ENCODE measurements around the gene MTMR12.

Gene MTMR12

DNA sequence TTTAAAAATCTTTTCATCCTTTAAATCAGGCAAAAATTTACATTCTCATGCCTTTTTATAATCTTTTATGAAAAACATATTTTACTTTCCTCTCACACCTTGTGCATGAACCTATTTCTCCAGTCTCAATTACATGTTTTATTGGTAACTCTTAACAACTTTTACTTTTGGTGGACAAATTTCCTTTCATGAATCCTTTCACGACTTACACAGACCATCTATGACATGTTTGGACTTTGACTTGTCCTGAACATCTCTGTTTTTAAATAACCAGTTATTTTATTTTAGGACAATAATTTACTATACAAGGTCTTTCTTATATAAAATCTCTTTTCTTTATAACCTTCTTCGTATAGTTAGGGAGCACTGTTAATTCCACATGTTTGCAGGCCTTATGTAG, 26.5 kb upstream of the MTMR12 start:
- Histone ChIP-seq H3K27ac (ENCODE audit: low read depth, low read length) (no peak overlapping the region), H3K4me1 (ENCODE audit: insufficient read depth, low read length) (no peaks in the 10 kb centered on the region), H3K9ac (ENCODE audit: low read length) (no peak overlapping the region), H3K27me3 (ENCODE audit: control insufficient read depth in 1 of 2, insufficient read depth in 2 of 2, low read length in 2 of 2) (no peaks in the 10 kb centered on the region), H3K4me3 (ENCODE audit: low read depth in 1 of 2, low read length in 2 of 2) (no peak overlapping the region), H3K36me3 (ENCODE audit: insufficient read depth, low read length) (no peaks in the 10 kb centered on the region), H3K9me3 (ENCODE audit: low read length) (no peaks in the 10 kb centered on the region)

DNA sequence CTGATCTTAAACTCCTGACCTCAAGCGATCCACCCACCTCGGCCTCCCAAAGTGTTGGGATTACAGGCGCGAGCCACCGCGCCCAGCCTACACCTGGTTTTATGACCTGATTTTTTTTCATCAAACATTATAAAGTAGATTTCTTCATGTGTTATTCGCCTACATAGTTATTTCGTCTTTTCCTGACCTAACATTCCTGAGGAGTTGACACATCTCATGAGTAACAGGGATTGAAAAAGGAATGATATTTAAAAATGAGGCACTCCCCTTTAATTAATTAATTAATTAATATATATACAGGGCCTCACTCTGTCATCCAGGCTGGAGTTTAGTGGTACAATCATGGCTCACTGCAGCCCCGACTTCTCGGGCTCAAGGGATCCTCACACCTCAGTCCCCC, 20.2 kb upstream of the MTMR12 start:
- Histone ChIP-seq H3K4me1 (ENCODE audit: insufficient read depth, low read length) (peaks cover 11% of the 10 kb centered on the region), H3K4me3 (ENCODE audit: low read depth in 1 of 2, low read length in 2 of 2) (no peak overlapping the region), H3K27me3 (ENCODE audit: control insufficient read depth in 1 of 2, insufficient read depth in 2 of 2, low read length in 2 of 2) (no peaks in the 10 kb centered on the region), H3K9ac (ENCODE audit: low read length) (no peak overlapping the region), H3K27ac (ENCODE audit: low read depth, low read length) (no peak overlapping the region), H3K9me3 (ENCODE audit: low read length) (no peaks in the 10 kb centered on the region), H3K36me3 (ENCODE audit: insufficient read depth, low read length) (no peaks in the 10 kb centered on the region)

DNA sequence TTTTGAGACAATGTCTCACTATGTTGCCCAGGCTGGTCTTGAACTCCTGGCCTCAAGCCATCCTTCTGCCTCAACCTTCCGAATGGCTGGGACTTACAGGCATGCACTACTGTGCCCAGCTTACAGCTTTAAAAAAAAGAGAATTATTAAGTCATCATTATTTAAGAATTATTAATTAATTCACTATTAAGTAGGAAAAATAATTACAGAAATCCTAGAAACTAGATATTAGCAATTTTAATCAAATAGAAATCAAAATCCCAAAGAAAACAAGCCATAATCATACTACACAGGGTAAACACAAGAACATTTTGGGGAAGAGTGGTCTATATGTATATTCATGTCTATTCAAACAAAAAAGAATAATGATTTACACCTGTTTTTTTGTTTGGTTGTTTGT, 19.6 kb upstream of the MTMR12 start:
- no peak overlapping the region for H3K9ac ChIP-seq (ENCODE audit: low read length)
- no peak overlapping the region for H3K27ac ChIP-seq (ENCODE audit: low read depth, low read length)
- H3K4me3 ChIP-seq (ENCODE audit: low read depth in 1 of 2, low read length in 2 of 2): no peak overlapping the region

DNA sequence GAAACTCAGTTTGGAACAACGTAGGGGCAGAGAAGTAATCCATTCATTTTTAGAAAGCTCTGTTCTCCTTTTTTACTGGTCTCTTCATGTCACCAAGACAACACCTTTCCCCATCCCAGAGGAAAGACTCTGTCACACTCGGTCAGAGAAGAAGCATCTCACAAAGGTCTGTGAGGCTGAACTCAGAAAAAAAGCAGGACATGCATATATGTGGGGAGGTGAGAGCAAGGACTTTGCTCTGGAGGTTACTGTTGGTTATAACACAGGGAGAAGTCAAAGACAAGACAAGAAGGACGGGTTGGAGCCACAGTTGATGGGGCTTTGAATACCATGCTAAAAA, 19.2 kb upstream of the MTMR12 start:
- no peak overlapping the region for H3K27ac ChIP-seq (ENCODE audit: low read depth, low read length)
- H3K4me1 ChIP-seq (ENCODE audit: insufficient read depth, low read length): peaks cover 11% of the 10 kb centered on the region
- no peaks in the 10 kb centered on the region for H3K27me3 ChIP-seq (ENCODE audit: control insufficient read depth in 1 of 2, insufficient read depth in 2 of 2, low read length in 2 of 2)
- H3K9me3 ChIP-seq (ENCODE audit: low read length): no peaks in the 10 kb centered on the region
- peak overlapping the region in 1 of 2 donors; percentile 8 for H3K4me3 ChIP-seq (ENCODE audit: low read depth in 1 of 2, low read length in 2 of 2)
- no peak overlapping the region for H3K9ac ChIP-seq (ENCODE audit: low read length)
- no peaks in the 10 kb centered on the region for H3K36me3 ChIP-seq (ENCODE audit: insufficient read depth, low read length)

More for the DNA sequence above, 19.6 kb upstream of the MTMR12 start:
- H3K27me3 ChIP-seq (ENCODE audit: control insufficient read depth in 1 of 2, insufficient read depth in 2 of 2, low read length in 2 of 2): no peaks in the 10 kb centered on the region
- no peaks in the 10 kb centered on the region for H3K36me3 ChIP-seq (ENCODE audit: insufficient read depth, low read length)
- peaks cover 11% of the 10 kb centered on the region for H3K4me1 ChIP-seq (ENCODE audit: insufficient read depth, low read length)
- H3K9me3 ChIP-seq (ENCODE audit: low read length): no peaks in the 10 kb centered on the region

DNA sequence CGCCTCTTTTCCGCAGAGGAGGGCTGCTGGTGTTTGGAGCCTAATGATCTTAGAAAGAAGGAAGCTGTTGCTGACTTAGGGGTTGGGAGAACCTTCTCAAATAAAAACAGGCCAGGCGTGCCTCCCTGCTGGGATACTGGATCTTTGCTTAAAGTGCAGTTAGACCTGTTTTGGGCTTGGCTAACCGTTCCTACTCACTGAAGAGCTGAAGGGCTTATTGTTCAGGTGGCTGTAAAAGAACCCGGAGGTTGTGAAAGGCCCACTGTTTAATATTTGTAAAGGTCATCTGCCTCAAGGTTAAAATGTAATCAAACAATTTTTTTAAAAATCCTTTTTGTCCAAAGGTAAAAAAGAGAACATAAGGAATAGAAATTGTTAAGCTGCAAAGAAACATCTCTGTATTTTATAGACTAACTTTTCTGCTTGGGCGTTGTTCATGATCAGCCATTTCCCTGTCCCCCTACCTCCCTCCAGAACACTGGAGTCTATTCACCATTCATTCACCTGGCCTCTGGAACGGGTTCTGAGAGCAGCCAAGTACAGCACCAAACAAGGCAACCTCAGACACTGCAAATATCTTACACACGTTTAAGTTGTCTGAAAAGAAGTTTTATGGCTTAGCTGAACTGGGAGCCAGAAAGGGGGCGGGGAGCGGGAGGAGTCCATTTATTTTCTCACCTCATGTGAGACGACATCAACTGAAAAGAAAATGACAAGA, 18.6 kb upstream of the MTMR12 start:
- Histone ChIP-seq H3K9ac (ENCODE audit: low read length) (no peak overlapping the region), H3K27me3 (ENCODE audit: control insufficient read depth in 1 of 2, insufficient read depth in 2 of 2, low read length in 2 of 2) (no peaks in the 10 kb centered on the region), H3K4me3 (ENCODE audit: low read depth in 1 of 2, low read length in 2 of 2) (peak overlapping the region in 1 of 2 donors; percentile 8), H3K4me1 (ENCODE audit: insufficient read depth, low read length) (peaks cover 11% of the 10 kb centered on the region), H3K36me3 (ENCODE audit: insufficient read depth, low read length) (no peaks in the 10 kb centered on the region), H3K9me3 (ENCODE audit: low read length) (no peaks in the 10 kb centered on the region), H3K27ac (ENCODE audit: low read depth, low read length) (no peak overlapping the region)

DNA sequence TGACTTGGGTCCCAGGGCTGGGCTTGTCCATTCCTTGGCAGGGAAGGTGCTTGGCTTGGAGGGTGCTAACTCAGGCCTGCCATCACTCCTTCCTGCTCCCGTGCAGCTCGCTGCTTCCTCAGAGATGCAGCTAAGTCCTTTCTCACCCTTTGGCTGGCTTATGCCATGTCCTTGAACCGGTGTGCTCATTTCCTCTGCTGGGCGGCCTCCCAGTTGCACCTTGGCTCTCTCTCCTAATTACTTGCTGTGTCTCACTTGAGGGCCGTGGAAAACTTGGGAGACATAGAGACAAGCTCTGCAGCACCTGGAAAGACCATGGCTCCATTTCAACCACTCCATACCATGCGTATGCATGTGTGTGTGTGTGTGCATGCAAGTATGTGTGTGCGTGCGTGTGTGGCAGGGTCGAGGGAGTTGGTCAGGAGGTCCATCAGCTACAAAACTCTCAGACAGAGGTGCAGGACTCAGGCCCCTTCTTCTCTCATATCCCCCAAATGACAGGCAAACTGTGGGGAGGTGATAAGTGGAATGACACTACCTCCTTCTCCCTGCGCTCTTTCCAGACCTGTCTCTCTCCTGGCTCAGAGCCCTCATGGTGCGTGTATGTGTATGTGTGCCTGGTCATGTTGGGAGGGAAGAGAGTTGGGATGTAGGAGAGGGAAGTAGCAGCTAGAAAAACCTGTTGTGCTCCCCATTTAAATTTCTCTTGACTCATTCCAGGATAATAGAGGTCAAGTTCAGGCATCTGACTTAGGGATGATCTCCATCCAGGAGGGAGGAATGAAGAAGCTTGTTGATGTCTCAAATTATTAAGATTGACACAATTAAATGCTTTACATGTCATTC, 17.6 kb upstream of the MTMR12 start:
- no peaks in the 10 kb centered on the region for H3K36me3 ChIP-seq (ENCODE audit: insufficient read depth, low read length)
- no peaks in the 10 kb centered on the region for H3K27me3 ChIP-seq (ENCODE audit: control insufficient read depth in 1 of 2, insufficient read depth in 2 of 2, low read length in 2 of 2)

DNA sequence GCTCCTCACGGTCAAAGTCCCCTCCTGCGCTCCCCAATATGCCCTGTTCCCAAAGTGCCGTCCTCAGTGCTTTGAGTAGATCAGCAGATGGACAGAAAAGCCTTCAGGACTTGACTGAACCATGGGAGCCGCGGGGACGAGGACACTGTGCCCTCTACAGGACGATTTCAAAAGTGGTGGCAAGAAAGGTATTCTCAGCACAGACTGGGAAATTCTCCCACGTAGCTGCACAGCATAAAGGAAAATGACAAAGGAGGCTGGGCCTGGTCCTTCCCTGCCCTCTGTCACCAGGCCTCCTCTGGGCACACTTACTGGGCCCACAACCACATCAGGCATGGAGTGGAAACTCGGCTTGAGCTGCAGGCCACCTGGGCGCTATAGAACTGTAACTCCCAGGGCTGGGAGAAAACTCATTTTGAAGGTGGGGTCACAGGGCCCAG, 16.7 kb upstream of the MTMR12 start:
- H3K9ac ChIP-seq (ENCODE audit: low read length): no peak overlapping the region
- H3K4me1 ChIP-seq (ENCODE audit: insufficient read depth, low read length): peaks cover 11% of the 10 kb centered on the region
- no peaks in the 10 kb centered on the region for H3K27me3 ChIP-seq (ENCODE audit: control insufficient read depth in 1 of 2, insufficient read depth in 2 of 2, low read length in 2 of 2)
- no peak overlapping the region for H3K4me3 ChIP-seq (ENCODE audit: low read depth in 1 of 2, low read length in 2 of 2)
- H3K9me3 ChIP-seq (ENCODE audit: low read length): no peaks in the 10 kb centered on the region
- H3K27ac ChIP-seq (ENCODE audit: low read depth, low read length): no peak overlapping the region
- H3K36me3 ChIP-seq (ENCODE audit: insufficient read depth, low read length): no peaks in the 10 kb centered on the region

More for the DNA sequence above, 17.6 kb upstream of the MTMR12 start:
- Histone ChIP-seq H3K4me3 (ENCODE audit: low read depth in 1 of 2, low read length in 2 of 2) (no peak overlapping the region), H3K27ac (ENCODE audit: low read depth, low read length) (no peak overlapping the region), H3K4me1 (ENCODE audit: insufficient read depth, low read length) (peaks cover 11% of the 10 kb centered on the region), H3K9ac (ENCODE audit: low read length) (no peak overlapping the region), H3K9me3 (ENCODE audit: low read length) (no peaks in the 10 kb centered on the region)

DNA sequence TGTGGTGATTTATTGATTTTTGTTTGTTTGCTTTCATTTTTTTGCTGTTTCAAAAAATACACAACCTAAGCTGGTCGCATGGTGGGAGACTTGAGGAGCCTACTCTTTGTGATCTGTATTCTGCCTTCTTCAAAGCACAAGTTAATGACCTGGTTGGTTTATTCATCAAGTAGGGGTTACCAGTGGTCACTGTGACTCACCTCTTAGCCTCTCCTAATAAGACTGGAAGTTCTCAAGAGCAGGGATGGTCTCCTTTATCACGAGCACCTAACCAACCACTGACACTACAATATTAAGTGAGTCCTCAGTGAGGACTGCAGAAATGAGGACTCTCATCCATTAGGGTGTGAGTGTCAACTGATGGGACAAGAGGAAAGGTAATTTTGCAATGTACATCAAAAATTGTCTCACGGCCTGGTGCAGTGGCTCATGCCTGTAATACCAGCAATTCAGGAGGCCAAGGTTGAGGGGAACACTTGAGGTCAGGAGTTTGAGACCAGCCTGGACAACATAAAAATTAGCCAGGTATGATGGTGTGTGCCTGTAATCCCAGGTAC, 13.6 kb upstream of the MTMR12 start:
- no peak overlapping the region for H3K4me3 ChIP-seq (ENCODE audit: low read depth in 1 of 2, low read length in 2 of 2)
- no peak overlapping the region for H3K27ac ChIP-seq (ENCODE audit: low read depth, low read length)
- H3K36me3 ChIP-seq (ENCODE audit: insufficient read depth, low read length): no peaks in the 10 kb centered on the region
- no peaks in the 10 kb centered on the region for H3K27me3 ChIP-seq (ENCODE audit: control insufficient read depth in 1 of 2, insufficient read depth in 2 of 2, low read length in 2 of 2)
- H3K9me3 ChIP-seq (ENCODE audit: low read length): no peaks in the 10 kb centered on the region
- peaks cover 4% of the 10 kb centered on the region for H3K4me1 ChIP-seq (ENCODE audit: insufficient read depth, low read length)
- H3K9ac ChIP-seq (ENCODE audit: low read length): no peak overlapping the region

DNA sequence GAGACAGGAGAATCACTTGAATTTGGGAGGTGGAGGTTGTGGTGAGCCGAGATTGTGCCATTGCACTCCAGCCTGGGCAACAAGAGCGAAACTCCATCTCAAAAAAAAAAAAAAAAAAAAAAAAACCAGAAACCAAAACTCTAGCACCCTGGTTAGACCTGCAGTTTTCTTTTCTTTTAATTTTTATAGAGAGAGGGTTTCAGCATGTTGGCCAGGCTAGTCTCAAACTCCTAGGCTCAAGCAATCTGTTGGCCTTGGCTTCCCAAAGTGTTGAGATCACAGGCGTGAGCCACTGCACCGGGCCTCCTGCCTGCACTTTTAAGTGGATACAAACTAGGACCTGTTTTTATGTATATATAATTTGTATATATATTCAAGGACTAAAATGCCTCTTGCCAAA, 12.9 kb upstream of the MTMR12 start:
- H3K27ac ChIP-seq (ENCODE audit: low read depth, low read length): no peak overlapping the region
- H3K27me3 ChIP-seq (ENCODE audit: control insufficient read depth in 1 of 2, insufficient read depth in 2 of 2, low read length in 2 of 2): no peaks in the 10 kb centered on the region
- no peaks in the 10 kb centered on the region for H3K36me3 ChIP-seq (ENCODE audit: insufficient read depth, low read length)
- H3K9me3 ChIP-seq (ENCODE audit: low read length): no peaks in the 10 kb centered on the region
- no peak overlapping the region for H3K9ac ChIP-seq (ENCODE audit: low read length)
- no peak overlapping the region for H3K4me3 ChIP-seq (ENCODE audit: low read depth in 1 of 2, low read length in 2 of 2)
- H3K4me1 ChIP-seq (ENCODE audit: insufficient read depth, low read length): no peaks in the 10 kb centered on the region

DNA sequence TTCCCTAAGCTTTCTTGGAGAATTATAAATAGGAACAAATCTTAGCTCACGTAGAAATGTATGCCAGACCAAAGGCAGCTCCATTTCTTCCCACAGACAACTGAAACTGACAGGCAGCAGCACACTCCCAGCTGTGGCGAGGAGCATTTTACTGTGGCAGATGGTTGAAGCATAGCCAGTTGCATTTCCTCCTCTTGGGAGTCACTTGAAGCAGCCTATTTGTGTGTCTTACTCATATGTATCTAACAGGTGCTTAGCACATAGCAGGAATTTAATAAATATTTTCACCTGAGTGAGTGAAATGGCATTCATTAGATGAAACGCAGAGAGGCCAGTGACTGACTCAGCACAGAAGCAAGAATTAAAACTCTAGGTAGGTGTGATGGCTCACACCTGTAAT, 12.3 kb upstream of the MTMR12 start:
- Histone ChIP-seq H3K4me1 (ENCODE audit: insufficient read depth, low read length) (no peaks in the 10 kb centered on the region), H3K9me3 (ENCODE audit: low read length) (no peaks in the 10 kb centered on the region), H3K27me3 (ENCODE audit: control insufficient read depth in 1 of 2, insufficient read depth in 2 of 2, low read length in 2 of 2) (no peaks in the 10 kb centered on the region), H3K27ac (ENCODE audit: low read depth, low read length) (no peak overlapping the region), H3K36me3 (ENCODE audit: insufficient read depth, low read length) (no peaks in the 10 kb centered on the region), H3K4me3 (ENCODE audit: low read depth in 1 of 2, low read length in 2 of 2) (no peak overlapping the region), H3K9ac (ENCODE audit: low read length) (no peak overlapping the region)

DNA sequence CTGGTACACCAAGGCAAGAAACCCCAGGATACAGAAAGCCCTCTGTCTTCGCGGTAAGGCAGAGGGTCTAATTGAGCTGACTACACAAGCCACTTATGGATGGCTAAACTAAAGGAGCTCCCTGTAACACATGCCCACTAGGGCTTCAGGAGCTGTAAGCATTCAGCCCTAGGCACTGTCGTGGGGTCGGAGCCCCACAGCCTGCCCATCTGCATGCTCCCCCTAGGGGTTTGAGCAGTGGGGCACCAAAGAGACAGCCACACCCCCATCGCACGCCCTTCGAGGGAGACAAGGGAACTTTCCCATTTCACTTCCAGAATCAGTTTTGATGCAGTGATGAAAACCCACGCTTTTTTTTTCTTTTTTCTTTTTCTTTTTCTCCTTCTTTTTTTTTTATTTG, 11.0 kb upstream of the MTMR12 start:
- Histone ChIP-seq H3K9ac (ENCODE audit: low read length) (no peak overlapping the region), H3K4me1 (ENCODE audit: insufficient read depth, low read length) (no peaks in the 10 kb centered on the region)

More for the DNA sequence above, 11.0 kb upstream of the MTMR12 start:
- H3K9me3 ChIP-seq (ENCODE audit: low read length): no peaks in the 10 kb centered on the region
- H3K27ac ChIP-seq (ENCODE audit: low read depth, low read length): no peak overlapping the region
- H3K27me3 ChIP-seq (ENCODE audit: control insufficient read depth in 1 of 2, insufficient read depth in 2 of 2, low read length in 2 of 2): no peaks in the 10 kb centered on the region
- H3K36me3 ChIP-seq (ENCODE audit: insufficient read depth, low read length): no peaks in the 10 kb centered on the region
- no peak overlapping the region for H3K4me3 ChIP-seq (ENCODE audit: low read depth in 1 of 2, low read length in 2 of 2)
